Measurements from ENCODE around the gene CCDC8. TPM values are rescaled to one million over a fixed set of nuclear protein-coding genes. Genes with fewer than 3 reads are reported as not detected.

CCDC8 gene
- total and polyA plus RNA-seq, 2 of the 4 experiments (the other 2 are of a cell fraction): 9.3 to 10.2 TPM

DNA sequence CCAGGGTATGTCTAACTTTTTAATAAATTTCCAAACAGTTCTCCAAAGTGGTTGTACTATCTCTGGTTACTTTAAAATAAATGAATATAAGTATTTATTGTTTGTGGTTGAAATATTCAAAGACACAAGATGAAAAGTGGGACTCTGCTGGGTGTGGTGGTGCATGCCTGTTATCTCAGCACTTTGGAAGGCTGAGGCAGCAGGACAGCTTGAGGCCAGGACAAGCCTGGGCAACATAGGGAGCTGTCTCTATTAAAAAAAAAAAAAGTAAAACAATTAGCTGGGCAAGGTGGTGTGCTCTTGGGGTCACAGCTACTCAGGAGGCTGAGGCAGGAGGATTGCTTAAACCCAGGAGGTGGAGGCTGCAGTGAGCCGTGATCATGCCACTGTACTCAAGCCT, 47.6 kb upstream of the CCDC8 start:
- CTCF ChIA-PET: no interaction called here
- dilution Hi-C loops (cut with HindIII; ENCODE audit: low sequenced_read_pairs, unreplicated experiment): no loop called here
- WGBS, 2 experiments (ENCODE audit: extremely low coverage in 2 of 2, insufficient read length in 1 of 2): 80% methylated on average over 1 of the region's 1 CpG; no CpG with 5 or more reads in 1 of the 2 experiments

More for the DNA sequence above, 47.6 kb upstream of the CCDC8 start:
- Histone ChIP-seq H4K91ac (ENCODE audit: insufficient read depth, low read depth, low read length) (no peak overlapping the region), H2AK9ac (replicated peaks; ENCODE audit: low read depth, low read length, poor library complexity) (no peak overlapping the region), H2BK5ac (ENCODE audit: low read depth, low read length, poor library complexity, severe bottlenecking) (no peak overlapping the region), H3K9me3 (ENCODE audit: control insufficient read depth, insufficient read depth, low read length) (no peaks in the 10 kb centered on the region), H3K9ac (ENCODE audit: low read depth, low read length) (no peak overlapping the region), H4K20me1 (ENCODE audit: insufficient read depth, low read length) (no peaks in the 10 kb centered on the region), H3K4me3 (ENCODE audit: insufficient read depth, low read depth, low read length) (no peak overlapping the region), H3K36me3 (ENCODE audit: control insufficient read depth, insufficient read depth, low read length) (no peaks in the 10 kb centered on the region), H4K5ac (ENCODE audit: low read depth, low read length) (no peak overlapping the region), H2BK120ac (ENCODE audit: low read depth, low read length) (no peak overlapping the region), H3K27me3 (ENCODE audit: control insufficient read depth, insufficient read depth, low read length) (peaks cover 13% of the 10 kb centered on the region), H2BK20ac (ENCODE audit: low read depth, low read length) (no peak overlapping the region), H3K14ac (replicated peaks; ENCODE audit: low read depth, low read length) (no peak overlapping the region), H3K4me2 (ENCODE audit: low read depth, low read length) (no peak overlapping the region), H3K79me1 (ENCODE audit: low read depth in 1 of 2, low read length in 2 of 2) (no peaks in the 10 kb centered on the region), H3K4ac (ENCODE audit: low read depth, low read length) (no peak overlapping the region), H2AFZ (replicated peaks; ENCODE audit: low read length, poor library complexity) (no peak overlapping the region), H3K23ac (ENCODE audit: low read depth, low read length) (no peak overlapping the region), H3K4me1 (ENCODE audit: control insufficient read depth, insufficient read depth, low read length) (peaks cover 3% of the 10 kb centered on the region; the same call in 1 of the 2 replicates), H3K27ac (ENCODE audit: insufficient read depth, low read length) (no peak overlapping the region), H3K18ac (ENCODE audit: low read depth, low read length) (no peak overlapping the region), H2BK15ac (ENCODE audit: low read depth, low read length) (no peak overlapping the region), H4K8ac (ENCODE audit: low read depth in 2 of 2, low read length in 2 of 2) (no peak overlapping the region), H2AK5ac (ENCODE audit: low read depth, low read length) (no peak overlapping the region), H3K56ac (ENCODE audit: extremely low read depth, insufficient read depth, low read length) (no peak overlapping the region), H3K9me1 (ENCODE audit: insufficient read depth, low read length) (no peaks in the 10 kb centered on the region)
- intact Hi-C loops (cut with micrococcal nuclease) (no loop called here), in situ Hi-C loops (cut with MboI; ENCODE audit: low sequenced_read_pairs) (no loop called here)
- TF ChIP-seq MXI1 (IDR thresholded peaks at IDR 0.05; ENCODE audit: borderline replicate concordance, low read depth, low read length) (no peak), FOS (IDR thresholded peaks at IDR 0.05; ENCODE audit: low read depth, low read length) (no peak), NFE2L2 (IDR thresholded peaks at IDR 0.05; ENCODE audit: low read depth, low read length) (no peak), MAFK (IDR thresholded peaks at IDR 0.05; ENCODE audit: low read depth, low read length) (no peak), POLR2A (IDR thresholded peaks at IDR 0.05; ENCODE audit: low read depth, low read length) (no peak), RCOR1 (IDR thresholded peaks at IDR 0.05; ENCODE audit: insufficient replicate concordance, low read length) (no peak)
- TF ChIP-seq, protein P1, sequence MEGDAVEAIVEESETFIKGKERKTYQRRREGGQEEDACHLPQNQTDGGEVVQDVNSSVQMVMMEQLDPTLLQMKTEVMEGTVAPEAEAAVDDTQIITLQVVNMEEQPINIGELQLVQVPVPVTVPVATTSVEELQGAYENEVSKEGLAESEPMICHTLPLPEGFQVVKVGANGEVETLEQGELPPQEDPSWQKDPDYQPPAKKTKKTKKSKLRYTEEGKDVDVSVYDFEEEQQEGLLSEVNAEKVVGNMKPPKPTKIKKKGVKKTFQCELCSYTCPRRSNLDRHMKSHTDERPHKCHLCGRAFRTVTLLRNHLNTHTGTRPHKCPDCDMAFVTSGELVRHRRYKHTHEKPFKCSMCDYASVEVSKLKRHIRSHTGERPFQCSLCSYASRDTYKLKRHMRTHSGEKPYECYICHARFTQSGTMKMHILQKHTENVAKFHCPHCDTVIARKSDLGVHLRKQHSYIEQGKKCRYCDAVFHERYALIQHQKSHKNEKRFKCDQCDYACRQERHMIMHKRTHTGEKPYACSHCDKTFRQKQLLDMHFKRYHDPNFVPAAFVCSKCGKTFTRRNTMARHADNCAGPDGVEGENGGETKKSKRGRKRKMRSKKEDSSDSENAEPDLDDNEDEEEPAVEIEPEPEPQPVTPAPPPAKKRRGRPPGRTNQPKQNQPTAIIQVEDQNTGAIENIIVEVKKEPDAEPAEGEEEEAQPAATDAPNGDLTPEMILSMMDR (conservative IDR thresholded peaks at IDR 0.05; ENCODE audit: low read depth, low read length): no peak
- ATAC-seq (ENCODE audit: low read depth): no peak
- POLR2A ChIA-PET (ENCODE audit: unreplicated experiment): no interaction called here
- BruUV-seq (replicated peaks): no TSS peak
- no peak for DNase-seq

Data from IMR-90 (cell line).